ENCODE data around the gene CDC42EP1. TPM values are rescaled to one million over a fixed set of nuclear protein-coding genes. Genes with fewer than 3 reads are reported as not detected.

Gene CDC42EP1
- total and polyA plus RNA-seq, 2 experiments from 2014 or later: 7.7 to 10.2 TPM

DNA sequence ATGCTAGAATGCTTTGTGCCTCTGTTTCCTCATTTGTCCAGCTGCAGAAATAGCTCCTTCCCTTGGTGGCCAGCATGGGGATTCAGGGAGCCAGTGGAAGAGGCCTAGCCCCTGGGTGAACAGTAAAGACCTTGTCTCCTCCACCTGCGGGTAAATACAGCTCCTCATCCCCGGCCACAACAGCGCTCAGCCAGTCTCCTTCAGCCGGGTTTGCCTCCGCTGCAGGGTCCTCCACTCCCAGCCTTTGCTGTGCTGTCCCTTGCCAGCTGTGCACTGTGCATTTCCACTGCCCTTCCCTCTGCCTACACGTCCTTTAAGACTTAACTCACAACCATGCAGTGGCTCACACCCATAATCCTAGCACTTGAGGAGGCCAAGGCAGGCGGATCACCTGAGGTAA lies 1.5 kb upstream of the CDC42EP1 start (continued):
- TF ChIP-seq, protein P1, sequence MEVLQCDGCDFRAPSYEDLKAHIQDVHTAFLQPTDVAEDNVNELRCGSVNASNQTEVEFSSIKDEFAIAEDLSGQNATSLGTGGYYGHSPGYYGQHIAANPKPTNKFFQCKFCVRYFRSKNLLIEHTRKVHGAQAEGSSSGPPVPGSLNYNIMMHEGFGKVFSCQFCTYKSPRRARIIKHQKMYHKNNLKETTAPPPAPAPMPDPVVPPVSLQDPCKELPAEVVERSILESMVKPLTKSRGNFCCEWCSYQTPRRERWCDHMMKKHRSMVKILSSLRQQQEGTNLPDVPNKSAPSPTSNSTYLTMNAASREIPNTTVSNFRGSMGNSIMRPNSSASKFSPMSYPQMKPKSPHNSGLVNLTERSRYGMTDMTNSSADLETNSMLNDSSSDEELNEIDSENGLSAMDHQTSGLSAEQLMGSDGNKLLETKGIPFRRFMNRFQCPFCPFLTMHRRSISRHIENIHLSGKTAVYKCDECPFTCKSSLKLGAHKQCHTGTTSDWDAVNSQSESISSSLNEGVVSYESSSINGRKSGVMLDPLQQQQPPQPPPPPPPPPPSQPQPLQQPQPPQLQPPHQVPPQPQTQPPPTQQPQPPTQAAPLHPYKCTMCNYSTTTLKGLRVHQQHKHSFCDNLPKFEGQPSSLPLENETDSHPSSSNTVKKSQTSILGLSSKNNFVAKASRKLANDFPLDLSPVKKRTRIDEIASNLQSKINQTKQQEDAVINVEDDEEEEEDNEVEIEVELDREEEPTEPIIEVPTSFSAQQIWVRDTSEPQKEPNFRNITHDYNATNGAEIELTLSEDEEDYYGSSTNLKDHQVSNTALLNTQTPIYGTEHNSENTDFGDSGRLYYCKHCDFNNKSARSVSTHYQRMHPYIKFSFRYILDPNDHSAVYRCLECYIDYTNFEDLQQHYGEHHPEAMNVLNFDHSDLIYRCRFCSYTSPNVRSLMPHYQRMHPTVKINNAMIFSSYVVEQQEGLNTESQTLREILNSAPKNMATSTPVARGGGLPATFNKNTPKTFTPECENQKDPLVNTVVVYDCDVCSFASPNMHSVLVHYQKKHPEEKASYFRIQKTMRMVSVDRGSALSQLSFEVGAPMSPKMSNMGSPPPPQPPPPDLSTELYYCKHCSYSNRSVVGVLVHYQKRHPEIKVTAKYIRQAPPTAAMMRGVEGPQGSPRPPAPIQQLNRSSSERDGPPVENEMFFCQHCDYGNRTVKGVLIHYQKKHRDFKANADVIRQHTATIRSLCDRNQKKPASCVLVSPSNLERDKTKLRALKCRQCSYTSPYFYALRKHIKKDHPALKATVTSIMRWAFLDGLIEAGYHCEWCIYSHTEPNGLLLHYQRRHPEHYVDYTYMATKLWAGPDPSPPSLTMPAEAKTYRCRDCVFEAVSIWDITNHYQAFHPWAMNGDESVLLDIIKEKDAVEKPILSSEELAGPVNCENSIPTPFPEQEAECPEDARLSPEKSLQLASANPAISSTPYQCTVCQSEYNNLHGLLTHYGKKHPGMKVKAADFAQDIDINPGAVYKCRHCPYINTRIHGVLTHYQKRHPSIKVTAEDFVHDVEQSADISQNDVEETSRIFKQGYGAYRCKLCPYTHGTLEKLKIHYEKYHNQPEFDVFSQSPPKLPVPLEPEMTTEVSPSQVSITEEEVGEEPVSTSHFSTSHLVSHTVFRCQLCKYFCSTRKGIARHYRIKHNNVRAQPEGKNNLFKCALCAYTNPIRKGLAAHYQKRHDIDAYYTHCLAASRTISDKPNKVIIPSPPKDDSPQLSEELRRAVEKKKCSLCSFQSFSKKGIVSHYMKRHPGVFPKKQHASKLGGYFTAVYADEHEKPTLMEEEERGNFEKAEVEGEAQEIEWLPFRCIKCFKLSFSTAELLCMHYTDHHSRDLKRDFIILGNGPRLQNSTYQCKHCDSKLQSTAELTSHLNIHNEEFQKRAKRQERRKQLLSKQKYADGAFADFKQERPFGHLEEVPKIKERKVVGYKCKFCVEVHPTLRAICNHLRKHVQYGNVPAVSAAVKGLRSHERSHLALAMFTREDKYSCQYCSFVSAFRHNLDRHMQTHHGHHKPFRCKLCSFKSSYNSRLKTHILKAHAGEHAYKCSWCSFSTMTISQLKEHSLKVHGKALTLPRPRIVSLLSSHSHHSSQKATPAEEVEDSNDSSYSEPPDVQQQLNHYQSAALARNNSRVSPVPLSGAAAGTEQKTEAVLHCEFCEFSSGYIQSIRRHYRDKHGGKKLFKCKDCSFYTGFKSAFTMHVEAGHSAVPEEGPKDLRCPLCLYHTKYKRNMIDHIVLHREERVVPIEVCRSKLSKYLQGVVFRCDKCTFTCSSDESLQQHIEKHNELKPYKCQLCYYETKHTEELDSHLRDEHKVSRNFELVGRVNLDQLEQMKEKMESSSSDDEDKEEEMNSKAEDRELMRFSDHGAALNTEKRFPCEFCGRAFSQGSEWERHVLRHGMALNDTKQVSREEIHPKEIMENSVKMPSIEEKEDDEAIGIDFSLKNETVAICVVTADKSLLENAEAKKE (CRISPR knock-in tag; IDR thresholded peaks at IDR 0.05): no peak

DNA sequence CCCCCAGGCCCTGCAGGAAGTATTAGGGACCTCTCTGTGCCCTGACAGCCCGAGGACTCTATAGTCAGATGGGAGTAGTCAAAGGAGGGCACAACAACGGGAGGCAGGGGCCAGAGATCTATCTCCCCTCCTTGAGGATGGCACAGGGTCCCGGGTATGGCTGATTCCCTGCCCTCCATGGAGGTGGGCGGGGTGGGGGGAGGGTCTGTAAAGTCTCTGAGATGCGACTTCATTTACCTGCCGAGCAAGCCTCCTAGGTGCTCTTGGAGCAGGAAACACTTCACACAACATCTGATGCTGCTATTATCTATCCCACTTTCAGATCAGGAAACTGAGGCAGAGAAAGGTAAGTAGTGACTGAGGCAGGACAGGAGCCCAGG lies 769 bp upstream of the CDC42EP1 start:
- Histone ChIP-seq H3K9me2 (ENCODE audit: insufficient read depth) (no peaks in the 10 kb centered on the region), H3K27ac (ENCODE audit: low read depth) (no peak overlapping the region), H3K27me3 (ENCODE audit: insufficient read depth) (peaks cover 48% of the 10 kb centered on the region), H2AFZ (peak overlapping the region; percentile 81; the same call in 1 of the 2 replicates), H3K79me2 (replicated peaks; ENCODE audit: insufficient read depth) (peaks cover 17% of the 10 kb centered on the region), H3F3A (replicated peaks; ENCODE audit: low read depth) (peaks cover 12% of the 10 kb centered on the region), H3K36me3 (ENCODE audit: insufficient read depth) (no peaks in the 10 kb centered on the region), H3K4me3 (peak overlapping the region; percentile 58), H3K4me1 (ENCODE audit: insufficient read depth) (peaks cover 41% of the 10 kb centered on the region), H3K4me2 (peak overlapping the region; percentile 84), H4K20me1 (replicated peaks; ENCODE audit: insufficient read depth) (no peaks in the 10 kb centered on the region)
- peaks cover 50% of the 10 kb centered on the region for H3K27me3 Mint-ChIP-seq (ENCODE audit: insufficient read depth, low read depth, poor library complexity)
- no peak overlapping the region for H3K27ac Mint-ChIP-seq
- no peaks in the 10 kb centered on the region; the same call in 1 of the 3 replicates for H3K9me3 Mint-ChIP-seq
- DNase-seq (ENCODE audit: low spot score) (no peak), ATAC-seq (no peak)
- H3K4me3 Mint-ChIP-seq: peak overlapping the region; percentile 63
- H3K4me1 Mint-ChIP-seq: peaks cover 51% of the 10 kb centered on the region
- peaks cover 5% of the 10 kb centered on the region; the same call in 1 of the 3 replicates for H3K36me3 Mint-ChIP-seq (ENCODE audit: low read depth)
- TF ChIP-seq CREB1 (CRISPR knock-in tag; IDR thresholded peaks at IDR 0.05; ENCODE audit: low read depth) (no peak), JUNB (IDR thresholded peaks at IDR 0.05; ENCODE audit: unreplicated experiment) (no peak), EZH2phosphoT487 (IDR thresholded peaks at IDR 0.05; ENCODE audit: unreplicated experiment) (no peak), STAT1 (IDR thresholded peaks at IDR 0.05; ENCODE audit: unreplicated experiment) (no peak), ZNF331 (CRISPR knock-in tag; IDR thresholded peaks at IDR 0.05; ENCODE audit: low read depth) (no peak), EZH2 (IDR thresholded peaks at IDR 0.05; ENCODE audit: low read depth, unreplicated experiment) (no peak), NANOG (IDR thresholded peaks at IDR 0.05; ENCODE audit: borderline replicate concordance) (no peak), POLR2AphosphoS5 (IDR thresholded peaks at IDR 0.05; ENCODE audit: low read depth) (no peak), ZNF114 (CRISPR knock-in tag; IDR thresholded peaks at IDR 0.05) (no peak)
- TF ChIP-seq, protein P2, sequence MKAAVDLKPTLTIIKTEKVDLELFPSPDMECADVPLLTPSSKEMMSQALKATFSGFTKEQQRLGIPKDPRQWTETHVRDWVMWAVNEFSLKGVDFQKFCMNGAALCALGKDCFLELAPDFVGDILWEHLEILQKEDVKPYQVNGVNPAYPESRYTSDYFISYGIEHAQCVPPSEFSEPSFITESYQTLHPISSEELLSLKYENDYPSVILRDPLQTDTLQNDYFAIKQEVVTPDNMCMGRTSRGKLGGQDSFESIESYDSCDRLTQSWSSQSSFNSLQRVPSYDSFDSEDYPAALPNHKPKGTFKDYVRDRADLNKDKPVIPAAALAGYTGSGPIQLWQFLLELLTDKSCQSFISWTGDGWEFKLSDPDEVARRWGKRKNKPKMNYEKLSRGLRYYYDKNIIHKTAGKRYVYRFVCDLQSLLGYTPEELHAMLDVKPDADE (IDR thresholded peaks at IDR 0.05): no peak
- TF ChIP-seq, protein P3, sequence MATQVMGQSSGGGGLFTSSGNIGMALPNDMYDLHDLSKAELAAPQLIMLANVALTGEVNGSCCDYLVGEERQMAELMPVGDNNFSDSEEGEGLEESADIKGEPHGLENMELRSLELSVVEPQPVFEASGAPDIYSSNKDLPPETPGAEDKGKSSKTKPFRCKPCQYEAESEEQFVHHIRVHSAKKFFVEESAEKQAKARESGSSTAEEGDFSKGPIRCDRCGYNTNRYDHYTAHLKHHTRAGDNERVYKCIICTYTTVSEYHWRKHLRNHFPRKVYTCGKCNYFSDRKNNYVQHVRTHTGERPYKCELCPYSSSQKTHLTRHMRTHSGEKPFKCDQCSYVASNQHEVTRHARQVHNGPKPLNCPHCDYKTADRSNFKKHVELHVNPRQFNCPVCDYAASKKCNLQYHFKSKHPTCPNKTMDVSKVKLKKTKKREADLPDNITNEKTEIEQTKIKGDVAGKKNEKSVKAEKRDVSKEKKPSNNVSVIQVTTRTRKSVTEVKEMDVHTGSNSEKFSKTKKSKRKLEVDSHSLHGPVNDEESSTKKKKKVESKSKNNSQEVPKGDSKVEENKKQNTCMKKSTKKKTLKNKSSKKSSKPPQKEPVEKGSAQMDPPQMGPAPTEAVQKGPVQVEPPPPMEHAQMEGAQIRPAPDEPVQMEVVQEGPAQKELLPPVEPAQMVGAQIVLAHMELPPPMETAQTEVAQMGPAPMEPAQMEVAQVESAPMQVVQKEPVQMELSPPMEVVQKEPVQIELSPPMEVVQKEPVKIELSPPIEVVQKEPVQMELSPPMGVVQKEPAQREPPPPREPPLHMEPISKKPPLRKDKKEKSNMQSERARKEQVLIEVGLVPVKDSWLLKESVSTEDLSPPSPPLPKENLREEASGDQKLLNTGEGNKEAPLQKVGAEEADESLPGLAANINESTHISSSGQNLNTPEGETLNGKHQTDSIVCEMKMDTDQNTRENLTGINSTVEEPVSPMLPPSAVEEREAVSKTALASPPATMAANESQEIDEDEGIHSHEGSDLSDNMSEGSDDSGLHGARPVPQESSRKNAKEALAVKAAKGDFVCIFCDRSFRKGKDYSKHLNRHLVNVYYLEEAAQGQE (IDR thresholded peaks at IDR 0.05; ENCODE audit: unreplicated experiment): no peak
- TF ChIP-seq, protein P4, sequence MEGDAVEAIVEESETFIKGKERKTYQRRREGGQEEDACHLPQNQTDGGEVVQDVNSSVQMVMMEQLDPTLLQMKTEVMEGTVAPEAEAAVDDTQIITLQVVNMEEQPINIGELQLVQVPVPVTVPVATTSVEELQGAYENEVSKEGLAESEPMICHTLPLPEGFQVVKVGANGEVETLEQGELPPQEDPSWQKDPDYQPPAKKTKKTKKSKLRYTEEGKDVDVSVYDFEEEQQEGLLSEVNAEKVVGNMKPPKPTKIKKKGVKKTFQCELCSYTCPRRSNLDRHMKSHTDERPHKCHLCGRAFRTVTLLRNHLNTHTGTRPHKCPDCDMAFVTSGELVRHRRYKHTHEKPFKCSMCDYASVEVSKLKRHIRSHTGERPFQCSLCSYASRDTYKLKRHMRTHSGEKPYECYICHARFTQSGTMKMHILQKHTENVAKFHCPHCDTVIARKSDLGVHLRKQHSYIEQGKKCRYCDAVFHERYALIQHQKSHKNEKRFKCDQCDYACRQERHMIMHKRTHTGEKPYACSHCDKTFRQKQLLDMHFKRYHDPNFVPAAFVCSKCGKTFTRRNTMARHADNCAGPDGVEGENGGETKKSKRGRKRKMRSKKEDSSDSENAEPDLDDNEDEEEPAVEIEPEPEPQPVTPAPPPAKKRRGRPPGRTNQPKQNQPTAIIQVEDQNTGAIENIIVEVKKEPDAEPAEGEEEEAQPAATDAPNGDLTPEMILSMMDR (conservative IDR thresholded peaks at IDR 0.05; ENCODE audit: low read depth in 2 of 2): no peak
